OCI-LY1 (cell line): ENCODE results near the gene TMEM220.

Experiments
- EZH2 ChIP-seq: fragments of 200-600 bp; sonication (generic), shearing (Covaris generic); IDR thresholded peaks from 2 replicates; pipeline ENCODE4 v1.8.0; 2017; ENCODE audit warnings: borderline replicate concordance, mixed run types, mild to moderate bottlenecking, antibody characterized with exemption, low read length, moderate library complexity, mixed read lengths
- TF ChIP-seq, protein P1 (sequence below): fragments of 200-600 bp; sonication (generic), shearing (Covaris generic); IDR thresholded peaks from 2 replicates; pipeline ENCODE4 v1.5.1; 2017; ENCODE audit warnings: mild to moderate bottlenecking, antibody characterized with exemption, low read length, moderate library complexity, mixed read lengths

DNA sequence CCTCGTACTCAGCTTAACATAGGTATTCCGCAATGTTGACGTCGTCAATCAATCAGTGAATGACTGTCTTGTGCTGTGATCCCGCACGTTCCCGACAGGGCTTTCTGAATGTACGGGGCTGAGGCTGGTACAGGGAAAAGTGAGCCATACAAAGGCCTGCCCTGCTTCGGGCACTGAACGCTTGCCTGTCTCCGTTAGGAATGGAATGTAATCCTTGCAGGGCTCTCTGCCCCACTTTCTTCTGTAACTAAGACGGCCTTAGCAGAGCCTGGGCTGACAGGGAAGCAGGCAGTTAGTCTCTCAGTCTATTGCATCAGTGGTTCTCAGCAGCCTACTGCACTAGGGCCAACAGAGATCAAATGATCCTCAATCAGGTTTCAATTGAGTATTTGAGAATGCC, 56.5 kb downstream of the TMEM220 start:
- TF ChIP-seq, protein P1, sequence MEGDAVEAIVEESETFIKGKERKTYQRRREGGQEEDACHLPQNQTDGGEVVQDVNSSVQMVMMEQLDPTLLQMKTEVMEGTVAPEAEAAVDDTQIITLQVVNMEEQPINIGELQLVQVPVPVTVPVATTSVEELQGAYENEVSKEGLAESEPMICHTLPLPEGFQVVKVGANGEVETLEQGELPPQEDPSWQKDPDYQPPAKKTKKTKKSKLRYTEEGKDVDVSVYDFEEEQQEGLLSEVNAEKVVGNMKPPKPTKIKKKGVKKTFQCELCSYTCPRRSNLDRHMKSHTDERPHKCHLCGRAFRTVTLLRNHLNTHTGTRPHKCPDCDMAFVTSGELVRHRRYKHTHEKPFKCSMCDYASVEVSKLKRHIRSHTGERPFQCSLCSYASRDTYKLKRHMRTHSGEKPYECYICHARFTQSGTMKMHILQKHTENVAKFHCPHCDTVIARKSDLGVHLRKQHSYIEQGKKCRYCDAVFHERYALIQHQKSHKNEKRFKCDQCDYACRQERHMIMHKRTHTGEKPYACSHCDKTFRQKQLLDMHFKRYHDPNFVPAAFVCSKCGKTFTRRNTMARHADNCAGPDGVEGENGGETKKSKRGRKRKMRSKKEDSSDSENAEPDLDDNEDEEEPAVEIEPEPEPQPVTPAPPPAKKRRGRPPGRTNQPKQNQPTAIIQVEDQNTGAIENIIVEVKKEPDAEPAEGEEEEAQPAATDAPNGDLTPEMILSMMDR: no peak
- no peak for TF ChIP-seq EZH2
